NOMO-1 treated with DMSO at 0.1 percent for 48 hours (cell line): ENCODE measurements around the gene ART5.
"Not testable (repeated sequence)": the region's sequence is repeated elsewhere in the genome, so short reads cannot be mapped to it uniquely, and the experiment has no call there.

ENCODE experiments used
- DNase-seq: peaks from one replicate; lab custom pipeline; 2025; ENCODE audit not compliant: unreplicated experiment; lab: John Stamatoyannopoulos, UW

The ART5 gene

GRCh38 chr11:3658252-3658651 is 16.5 kb upstream of the ART5 start:
- DNase-seq = no peak

GRCh38 chr11:3657331-3657730 is 15.5 kb upstream of the ART5 start:
- not testable (repeated sequence) for DNase-seq

GRCh38 chr11:3655547-3655946 is 13.8 kb upstream of the ART5 start:
- DNase-seq = no peak

- DNase-seq = not testable (repeated sequence)
These were observed 10.7 kb upstream of the ART5 start for GRCh38 chr11:3652514-3652913.

GRCh38 chr11:3649374-3649773 is 7.6 kb upstream of the ART5 start:
- not testable (repeated sequence) for DNase-seq

GRCh38 chr11:3648843-3649242 is 7.1 kb upstream of the ART5 start:
- not testable (repeated sequence) for DNase-seq

GRCh38 chr11:3645552-3645951 is 3.8 kb upstream of the ART5 start:
- no peak for DNase-seq

GRCh38 chr11:3644817-3645235 is 3.0 kb upstream of the ART5 start, which contains the start of gene ART1:
Gene ART1, plus strand, starts transcription at chr11:3645128. Its CDS starts 14,086 bp downstream, at chr11:3659214.
- DNase-seq = no peak

GRCh38 chr11:3643102-3643546 is 1.3 kb upstream of the ART5 start:
- DNase-seq = not testable (repeated sequence)

GRCh38 chr11:3642071-3642951 is 519 bp upstream of the ART5 start:
- DNase-seq = no peak

GRCh38 chr11:3641191-3641590 is 601 bp downstream of the ART5 start:
- DNase-seq = no peak

- no peak for DNase-seq
These were observed 2.0 kb downstream of the ART5 start for GRCh38 chr11:3639841-3640240.

- DNase-seq = no peak
These were observed 3.3 kb downstream of the ART5 start for GRCh38 chr11:3638513-3638912.

GRCh38 chr11:3637201-3637600 is 4.6 kb downstream of the ART5 start:
- no peak for DNase-seq

- no peak for DNase-seq
These were observed 6.0 kb downstream of the ART5 start for GRCh38 chr11:3635641-3636375.

GRCh38 chr11:3632070-3632660 is 9.6 kb downstream of the ART5 start:
- DNase-seq = no peak

- no peak for DNase-seq
These were observed 10.5 kb downstream of the ART5 start for GRCh38 chr11:3631331-3631730.

GRCh38 chr11:3627291-3627690 is 14.5 kb downstream of the ART5 start:
- DNase-seq = no peak

GRCh38 chr11:3626250-3626960 is 15.4 kb downstream of the ART5 start:
- DNase-seq = no peak

GRCh38 chr11:3623767-3624458 is 17.9 kb downstream of the ART5 start:
- no peak for DNase-seq
